H7 (cell line): ENCODE measurements around the gene PRM1. TPM values are rescaled to one million over a fixed set of nuclear protein-coding genes. Genes with fewer than 3 reads are reported as not detected.

Experiments
- DNase-seq: peaks from one replicate; pipeline ENCODE4 v3.0.0; 2012
- H3K27me3 ChIP-seq: 2 replicates; pipeline ENCODE4 v1.6.0; 2011; ENCODE audit warnings: mild to moderate bottlenecking, low read length; ENCODE audit not compliant: control insufficient read depth, insufficient read depth
- H3K36me3 ChIP-seq: replicated peaks from 2 replicates; pipeline ENCODE4 v1.5.1; 2011; ENCODE audit warnings: low read length; ENCODE audit not compliant: control insufficient read depth, insufficient read depth
- H3K4me3 ChIP-seq: 2 replicates; pipeline ENCODE4 v1.5.1; 2011; ENCODE audit warnings: low read depth, mild to moderate bottlenecking, control low read depth, low read length, moderate library complexity; ENCODE audit not compliant: insufficient read depth
- total RNA-seq: library from RNA; depleted of rRNA; stranded (reverse); fragments of >200 nt; shearing (Covaris generic); gene quantifications from 2 replicates; pipeline ENCODE4 v1.2.3, GENCODE V29; 2014

Gene PRM1
- total RNA-seq, 1 experiment from 2014 or later, result not detected

GRCh38 chr16:11258553-11259492 is 22.3 kb downstream of the PRM1 start:
- no peak for DNase-seq
- Histone ChIP-seq H3K36me3 (peaks cover 8% of the 10 kb centered on the region), H3K27me3 (no peaks in the 10 kb centered on the region), H3K4me3 (no peak overlapping the region)

- Histone ChIP-seq H3K4me3 (peak overlapping the region; percentile 74), H3K36me3 (peaks cover 13% of the 10 kb centered on the region), H3K27me3 (no peaks in the 10 kb centered on the region)
- peak; percentile 90 for DNase-seq
Measured at GRCh38 chr16:11257131-11257938, 23.8 kb downstream of the PRM1 start.

GRCh38 chr16:11256661-11257130 is 24.4 kb downstream of the PRM1 start:
- H3K4me3 ChIP-seq, result peak overlapping the region; percentile 74
- H3K27me3 ChIP-seq, result no peaks in the 10 kb centered on the region
- H3K36me3 ChIP-seq, result peaks cover 15% of the 10 kb centered on the region
- no peak for DNase-seq

- no peaks in the 10 kb centered on the region for H3K27me3 ChIP-seq
- peak; percentile 98 for DNase-seq
- H3K4me3 ChIP-seq, result peak within 1 kb of the TSS; percentile 87
- peaks cover 15% of the 10 kb centered on the region for H3K36me3 ChIP-seq
Measured at GRCh38 chr16:11255737-11256660, 25.1 kb downstream of the PRM1 start, which contains the start of gene SOCS1. TSS of gene SOCS1 (minus strand) at chr16:11256204. CDS start at chr16:11255478, 726 bp downstream.

- Histone ChIP-seq H3K4me3 (peak overlapping the region; percentile 87), H3K36me3 (peaks cover 15% of the 10 kb centered on the region), H3K27me3 (no peaks in the 10 kb centered on the region)
- DNase-seq, result peak; percentile 73
Measured at GRCh38 chr16:11254913-11255736, 26.0 kb downstream of the PRM1 start.

- H3K4me3 ChIP-seq, result peak overlapping the region; percentile 87
- H3K36me3 ChIP-seq, result peaks cover 15% of the 10 kb centered on the region
- DNase-seq, result peak; percentile 72
- H3K27me3 ChIP-seq, result no peaks in the 10 kb centered on the region
Measured at GRCh38 chr16:11253995-11254912, 26.9 kb downstream of the PRM1 start.

- peaks cover 15% of the 10 kb centered on the region for H3K36me3 ChIP-seq
- no peaks in the 10 kb centered on the region for H3K27me3 ChIP-seq
- H3K4me3 ChIP-seq, result peak overlapping the region; percentile 87
- no peak for DNase-seq
Measured at GRCh38 chr16:11253009-11253994, 27.8 kb downstream of the PRM1 start.

GRCh38 chr16:11252482-11252931 is 28.6 kb downstream of the PRM1 start:
- no peak overlapping the region for H3K4me3 ChIP-seq
- no peak for DNase-seq

GRCh38 chr16:11251525-11252481 is 29.3 kb downstream of the PRM1 start:
- no peak for DNase-seq
- Histone ChIP-seq H3K4me3 (no peak overlapping the region), H3K36me3 (peaks cover 15% of the 10 kb centered on the region), H3K27me3 (no peaks in the 10 kb centered on the region)

More at GRCh38 chr16:11252482-11252931, 28.6 kb downstream of the PRM1 start:
- H3K27me3 ChIP-seq, result no peaks in the 10 kb centered on the region
- peaks cover 15% of the 10 kb centered on the region for H3K36me3 ChIP-seq

GRCh38 chr16:11250786-11251524 is 30.2 kb downstream of the PRM1 start:
- DNase-seq, result no peak
- Histone ChIP-seq H3K27me3 (no peaks in the 10 kb centered on the region), H3K4me3 (no peak overlapping the region), H3K36me3 (peaks cover 15% of the 10 kb centered on the region)
